Measurements from ENCODE around the gene GNB3.
"Not testable (repeated sequence)": the region's sequence is repeated elsewhere in the genome, so short reads cannot be mapped to it uniquely, and the experiment has no call there.

GNB3 gene

GRCh38 chr12:6858799-6859198 lies 18.1 kb downstream of the GNB3 start:
- in situ Hi-C loops (cut with HindIII; ENCODE audit: low sequenced_read_pairs): no loop called here

GRCh38 chr12:6860116-6860515 lies 19.4 kb downstream of the GNB3 start:
- in situ Hi-C loops (cut with HindIII; ENCODE audit: low sequenced_read_pairs): no loop called here

- in situ Hi-C loops (cut with HindIII; ENCODE audit: low sequenced_read_pairs): no loop called here
Observed at GRCh38 chr12:6860942-6861341, 20.2 kb downstream of the GNB3 start.

DNA sequence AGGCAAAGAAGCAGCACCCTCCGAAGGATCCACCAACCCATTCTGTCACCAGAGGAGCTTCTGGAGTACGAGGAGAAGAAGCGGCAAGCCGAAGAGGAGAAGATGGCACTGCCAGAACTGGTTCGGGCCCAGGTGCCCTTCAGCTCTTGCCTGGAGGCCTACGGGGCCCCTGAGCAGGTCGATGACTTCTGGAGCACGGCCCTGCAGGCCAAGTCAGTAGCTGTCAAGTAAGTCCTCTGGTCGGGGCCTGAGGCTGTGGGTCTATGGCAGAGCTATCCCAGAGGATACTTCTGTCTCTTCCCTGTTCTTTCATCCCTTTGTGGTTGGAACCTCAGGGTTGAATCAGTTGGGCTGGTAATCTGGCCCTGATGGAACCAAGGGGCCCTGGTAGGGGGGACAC lies 20.7 kb downstream of the GNB3 start:
- in situ Hi-C loops (cut with HindIII; ENCODE audit: low sequenced_read_pairs): no loop called here

- in situ Hi-C loops (cut with HindIII; ENCODE audit: low sequenced_read_pairs): no loop called here
Observed at GRCh38 chr12:6863033-6863432, 22.3 kb downstream of the GNB3 start.

- in situ Hi-C loops (cut with HindIII; ENCODE audit: low sequenced_read_pairs): no loop called here
Observed at GRCh38 chr12:6863586-6864321, 23.0 kb downstream of the GNB3 start.

- in situ Hi-C loops (cut with HindIII; ENCODE audit: low sequenced_read_pairs): not testable (repeated sequence)
Observed at GRCh38 chr12:6865307-6865706, 24.6 kb downstream of the GNB3 start.

GRCh38 chr12:6866163-6866919 lies 25.6 kb downstream of the GNB3 start:
- in situ Hi-C loops (cut with HindIII; ENCODE audit: low sequenced_read_pairs): no loop called here

DNA sequence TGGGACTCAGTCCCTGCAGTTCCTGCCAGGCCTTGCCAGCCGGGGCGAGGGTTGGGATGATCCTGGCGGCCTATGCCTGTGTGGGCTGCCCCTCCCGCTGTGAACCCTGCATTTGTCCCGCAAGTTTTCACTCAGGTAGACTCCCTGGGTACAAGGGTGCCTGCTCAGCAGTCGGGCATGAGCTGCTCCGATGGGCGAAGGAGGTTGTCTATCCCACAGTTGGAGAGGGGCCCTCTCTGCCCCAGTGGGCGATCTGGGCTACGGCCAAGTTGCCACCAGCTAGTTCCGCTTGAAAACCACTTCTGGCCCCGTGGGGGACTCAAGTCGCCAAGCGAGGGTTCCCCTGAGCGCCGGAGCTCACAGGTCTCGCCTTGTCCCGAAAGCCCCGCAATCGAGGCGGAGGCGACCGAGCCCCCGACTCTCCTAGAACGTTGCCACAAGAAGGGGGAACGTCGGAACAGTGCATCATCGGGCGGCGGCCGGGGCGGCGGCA lies 26.2 kb downstream of the GNB3 start:
- in situ Hi-C loops (cut with HindIII; ENCODE audit: low sequenced_read_pairs): no loop called here

GRCh38 chr12:6867413-6868210 lies 26.9 kb downstream of the GNB3 start, which contains the start of gene TPI1:
TSS of gene TPI1 (plus strand) at chr12:6867531. CDS start at chr12:6867567, 36 bp downstream.
- in situ Hi-C loops (cut with HindIII; ENCODE audit: low sequenced_read_pairs): no loop called here

DNA sequence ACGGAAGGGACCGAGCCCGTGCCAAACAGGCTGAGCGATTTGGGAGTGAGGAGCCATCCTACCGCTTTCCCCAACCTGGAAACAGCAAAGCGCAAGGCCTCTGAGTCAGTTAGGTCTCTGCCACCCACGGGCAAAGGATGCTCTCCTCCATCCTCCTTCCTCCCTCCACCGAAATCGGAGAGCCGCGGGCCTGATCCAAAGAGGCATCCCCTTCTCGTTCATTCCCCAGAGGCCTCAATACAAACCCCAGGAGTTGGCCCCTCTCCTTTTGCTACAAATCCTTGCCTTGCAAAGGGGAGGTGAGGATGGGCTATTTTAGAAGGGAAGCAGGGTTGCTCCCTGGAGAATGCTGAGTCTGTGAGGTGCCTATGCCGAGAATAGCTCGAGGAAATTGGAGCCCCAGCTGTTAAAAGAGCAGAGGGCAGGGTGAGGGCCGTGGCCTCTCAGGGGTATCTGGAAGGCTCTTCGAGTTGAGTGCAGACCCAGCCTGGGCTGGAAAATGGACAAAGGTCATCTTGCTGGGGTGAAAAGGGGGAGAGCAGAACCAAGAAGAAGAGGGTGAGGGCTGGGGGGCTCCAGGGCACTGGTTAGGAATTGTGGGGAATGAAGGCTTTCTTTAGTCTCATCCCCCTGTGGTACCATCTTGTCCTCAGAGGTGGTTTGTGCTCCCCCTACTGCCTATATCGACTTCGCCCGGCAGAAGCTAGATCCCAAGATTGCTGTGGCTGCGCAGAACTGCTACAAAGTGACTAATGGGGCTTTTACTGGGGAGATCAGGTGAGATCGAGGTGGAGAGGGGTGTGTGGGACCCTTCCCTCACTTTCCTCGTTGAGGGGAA lies 27.7 kb downstream of the GNB3 start:
- in situ Hi-C loops (cut with HindIII; ENCODE audit: low sequenced_read_pairs): no loop called here

GRCh38 chr12:6869049-6870021 lies 28.6 kb downstream of the GNB3 start:
- in situ Hi-C loops (cut with HindIII; ENCODE audit: low sequenced_read_pairs): no loop called here

- in situ Hi-C loops (cut with HindIII; ENCODE audit: low sequenced_read_pairs): not testable (repeated sequence)
Observed at GRCh38 chr12:6870304-6870703, 29.6 kb downstream of the GNB3 start.

DNA sequence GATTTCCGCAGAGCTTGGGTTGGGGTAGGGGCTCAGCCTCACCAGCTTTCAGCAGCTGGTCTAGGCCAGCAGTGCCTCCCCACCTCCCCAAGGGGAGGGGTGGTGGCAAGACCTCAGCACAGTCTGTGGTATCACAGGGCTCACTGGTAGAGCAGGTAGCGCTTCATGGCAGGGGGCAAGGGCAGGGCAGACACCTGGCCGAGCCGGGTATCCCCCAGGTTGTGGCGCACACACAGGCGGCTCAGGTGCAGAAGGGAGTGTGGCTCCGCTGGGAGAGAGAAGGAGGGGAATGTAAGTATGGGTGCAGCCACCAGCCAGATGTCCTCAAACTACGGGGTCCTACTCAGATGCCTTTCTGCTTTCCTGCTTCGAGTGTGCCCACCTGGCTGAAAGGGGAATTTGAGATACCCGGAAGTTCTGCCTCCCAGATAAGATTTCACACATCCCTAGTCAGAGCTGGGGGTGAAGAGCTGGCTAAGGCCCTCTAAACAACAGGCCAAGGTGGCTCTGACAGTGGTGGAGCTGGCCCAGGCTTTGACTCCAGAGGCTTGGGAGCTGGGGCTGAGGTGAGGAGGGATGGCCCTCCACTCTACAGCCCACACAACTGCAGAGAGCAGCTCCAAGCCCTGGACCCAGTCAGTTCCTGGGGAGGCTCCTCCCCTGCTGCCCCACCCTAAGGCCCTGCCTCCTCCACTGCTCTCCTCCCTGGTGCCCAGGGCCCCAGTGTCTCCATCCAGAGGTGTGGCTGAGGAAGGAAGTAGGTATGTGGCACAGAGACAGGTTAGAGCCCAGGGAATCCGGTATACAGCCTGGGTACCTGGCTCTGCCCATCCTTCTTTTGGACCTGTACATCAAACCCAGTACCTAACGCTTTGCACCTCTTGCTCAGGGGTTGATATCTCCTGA lies 30.6 kb downstream of the GNB3 start:
- in situ Hi-C loops (cut with HindIII; ENCODE audit: low sequenced_read_pairs): no loop called here

- in situ Hi-C loops (cut with HindIII; ENCODE audit: low sequenced_read_pairs): no loop called here
Observed at GRCh38 chr12:6872073-6873048, 31.6 kb downstream of the GNB3 start.

- in situ Hi-C loops (cut with HindIII; ENCODE audit: low sequenced_read_pairs): no loop called here
Observed at GRCh38 chr12:6873094-6874014, 32.6 kb downstream of the GNB3 start, which contains the start of gene SPSB2. TSS of gene SPSB2 (minus strand) at chr12:6873303. CDS start at chr12:6872901, 402 bp downstream.
